SH-SY5Y (cell line): ENCODE results near the gene TEDC1.

Source experiments
- GATA2 ChIP-seq: IDR thresholded peaks from 2 replicates; pipeline ENCODE4 v1.6.1; 2011; ENCODE audit warnings: mild to moderate bottlenecking, low read depth, low read length
- GATA3 ChIP-seq: IDR thresholded peaks from 2 replicates; pipeline ENCODE4 v1.6.1; 2011; ENCODE audit warnings: low read depth, mild to moderate bottlenecking, low read length, moderate library complexity

Gene TEDC1

GRCh38 chr14:105499256-105500035, 8.4 kb downstream of the TEDC1 start:
- TF ChIP-seq GATA2: no peak
- TF ChIP-seq GATA3: no peak

- no peak for TF ChIP-seq GATA3
- no peak for TF ChIP-seq GATA2
Observed at GRCh38 chr14:105500036-105500725, 9.1 kb downstream of the TEDC1 start.

- no peak for TF ChIP-seq GATA2
- TF ChIP-seq GATA3: no peak
Observed at GRCh38 chr14:105500726-105501101, 9.7 kb downstream of the TEDC1 start.

- no peak for TF ChIP-seq GATA3
- TF ChIP-seq GATA2: no peak
Observed at GRCh38 chr14:105501504-105502291, 10.7 kb downstream of the TEDC1 start.

GRCh38 chr14:105502446-105503295, 11.6 kb downstream of the TEDC1 start:
- TF ChIP-seq GATA2 (no peak), GATA3 (no peak)

GRCh38 chr14:105503296-105503640, 12.2 kb downstream of the TEDC1 start:
- TF ChIP-seq GATA2: no peak
- no peak for TF ChIP-seq GATA3

- no peak for TF ChIP-seq GATA3
- no peak for TF ChIP-seq GATA2
Observed at GRCh38 chr14:105503935-105504692, 13.1 kb downstream of the TEDC1 start.

GRCh38 chr14:105505101-105505500, 14.1 kb downstream of the TEDC1 start:
- TF ChIP-seq GATA2 (no peak), GATA3 (no peak)

GRCh38 chr14:105507247-105507646, 16.2 kb downstream of the TEDC1 start:
- TF ChIP-seq GATA3 (no peak), GATA2 (no peak)

- no peak for TF ChIP-seq GATA3
- TF ChIP-seq GATA2: no peak
Observed at GRCh38 chr14:105508069-105508468, 17.0 kb downstream of the TEDC1 start.

- TF ChIP-seq GATA3: no peak
- TF ChIP-seq GATA2: no peak
Observed at GRCh38 chr14:105508601-105509000, 17.6 kb downstream of the TEDC1 start.

- no peak for TF ChIP-seq GATA2
- no peak for TF ChIP-seq GATA3
Observed at GRCh38 chr14:105517096-105517495, 26.1 kb downstream of the TEDC1 start.
